Endothelial cell (in vitro differentiated cells): Measurements from ENCODE around the gene SLC30A2. TPM values are rescaled to one million over a fixed set of nuclear protein-coding genes. Genes with fewer than 3 reads are reported as not detected.

Experiments used
- DNase-seq: peaks from one replicate; pipeline ENCODE4 v3.0.0; 2021; ENCODE audit warnings: low spot score
- H3K27ac Mint-ChIP-seq: one replicate; pipeline ENCODE4 v1.8.0; 2021; ENCODE audit warnings: mixed read lengths, inconsistent platforms; ENCODE audit not compliant: unreplicated experiment
- H3K27me3 Mint-ChIP-seq: one replicate; pipeline ENCODE4 v1.8.0; 2021; ENCODE audit warnings: mild to moderate bottlenecking, moderate library complexity, mixed read lengths, inconsistent platforms; ENCODE audit not compliant: unreplicated experiment
- H3K36me3 Mint-ChIP-seq: one replicate; pipeline ENCODE4 v1.8.0; 2021; ENCODE audit warnings: mild to moderate bottlenecking, low read depth, mixed read lengths, inconsistent platforms; ENCODE audit not compliant: unreplicated experiment
- H3K4me1 Mint-ChIP-seq: one replicate; pipeline ENCODE4 v1.8.0; 2021; ENCODE audit warnings: mild to moderate bottlenecking, mixed read lengths, inconsistent platforms; ENCODE audit not compliant: unreplicated experiment
- H3K4me3 Mint-ChIP-seq: one replicate; pipeline ENCODE4 v1.8.0; 2021; ENCODE audit warnings: mild to moderate bottlenecking, mixed read lengths, inconsistent platforms; ENCODE audit not compliant: unreplicated experiment
- H3K9me3 Mint-ChIP-seq: one replicate; pipeline ENCODE4 v1.8.0; 2021; ENCODE audit warnings: mixed read lengths, inconsistent platforms; ENCODE audit not compliant: unreplicated experiment
- CTCF ChIP-seq: fragments of 200-600 bp; sonication (generic); IDR thresholded peaks from one replicate; pipeline ENCODE4 v1.5.0; 2021; ENCODE audit warnings: antibody characterized with exemption; ENCODE audit not compliant: unreplicated experiment
- total RNA-seq: library from RNA; stranded (reverse); fragmentation: NEBNext Ultra II Directional; extraction: Animal tissue kit (Norgen Biotek cat#: 25700); gene quantifications from one replicate; pipeline ENCODE4 v1.2.1, GENCODE V29; 2021; ENCODE audit not compliant: unreplicated experiment

SLC30A2 gene
- total RNA-seq, 1 donor from 2014 or later = not detected

DNA sequence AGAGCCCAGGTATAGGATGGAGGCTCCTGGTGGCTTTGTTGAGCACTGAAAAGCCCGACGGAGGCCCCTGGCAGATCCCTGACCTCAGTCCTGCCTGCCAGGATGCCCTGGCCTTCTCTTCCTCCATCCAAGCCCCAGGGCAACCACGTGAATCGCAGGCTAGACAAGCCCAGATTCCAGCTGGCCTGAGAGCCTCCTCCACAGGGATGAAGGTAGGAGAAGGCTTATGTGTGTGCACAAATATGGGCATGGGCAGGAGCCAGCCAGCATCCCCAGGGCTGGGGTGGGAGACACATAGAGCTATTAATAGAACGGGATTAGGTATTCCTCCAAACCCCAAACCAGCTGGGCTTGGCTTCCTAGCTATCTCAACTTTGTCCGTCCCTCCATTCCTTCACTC lies 28.3 kb downstream of the SLC30A2 start:
- H3K36me3 Mint-ChIP-seq = no peaks in the 10 kb centered on the region
- DNase-seq = no peak
- peaks cover 4% of the 10 kb centered on the region for H3K4me1 Mint-ChIP-seq
- no peak for TF ChIP-seq CTCF
- H3K27me3 Mint-ChIP-seq = no peaks in the 10 kb centered on the region
- H3K4me3 Mint-ChIP-seq = no peak overlapping the region
- H3K27ac Mint-ChIP-seq = no peak overlapping the region
- no peaks in the 10 kb centered on the region for H3K9me3 Mint-ChIP-seq

DNA sequence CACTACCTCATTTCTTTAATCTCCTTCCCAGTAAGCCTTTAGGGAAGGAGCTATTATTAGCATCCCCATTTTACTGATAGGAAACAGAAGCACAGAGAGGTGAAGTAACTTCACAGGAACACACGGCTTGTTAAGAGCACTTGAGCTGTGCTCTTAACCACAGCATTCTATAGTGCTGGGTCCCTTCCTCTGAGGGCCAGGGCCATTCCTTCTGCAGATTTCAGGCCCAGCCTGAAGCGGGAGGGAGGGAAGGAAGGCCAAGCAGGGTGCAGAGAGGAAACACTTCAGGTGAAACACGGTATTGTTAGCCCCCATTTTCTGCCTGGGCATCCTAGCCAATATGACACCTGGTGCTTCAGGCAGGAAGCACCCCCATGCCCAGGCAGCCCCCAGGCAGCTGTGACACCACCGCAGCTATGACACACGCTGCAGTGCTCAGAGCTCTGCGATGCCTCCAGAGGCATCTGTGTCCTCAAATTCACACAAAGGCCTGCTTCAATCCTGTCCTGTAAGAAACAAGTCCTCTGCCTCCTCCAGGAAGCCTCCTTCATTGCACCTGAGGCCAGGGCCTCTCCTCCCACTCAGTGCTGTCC lies 28.9 kb downstream of the SLC30A2 start:
- no peak for TF ChIP-seq CTCF
- peaks cover 4% of the 10 kb centered on the region for H3K4me1 Mint-ChIP-seq
- H3K36me3 Mint-ChIP-seq = no peaks in the 10 kb centered on the region
- no peaks in the 10 kb centered on the region for H3K9me3 Mint-ChIP-seq
- H3K27ac Mint-ChIP-seq = no peak overlapping the region
- H3K27me3 Mint-ChIP-seq = no peaks in the 10 kb centered on the region
- no peak for DNase-seq
- no peak overlapping the region for H3K4me3 Mint-ChIP-seq

DNA sequence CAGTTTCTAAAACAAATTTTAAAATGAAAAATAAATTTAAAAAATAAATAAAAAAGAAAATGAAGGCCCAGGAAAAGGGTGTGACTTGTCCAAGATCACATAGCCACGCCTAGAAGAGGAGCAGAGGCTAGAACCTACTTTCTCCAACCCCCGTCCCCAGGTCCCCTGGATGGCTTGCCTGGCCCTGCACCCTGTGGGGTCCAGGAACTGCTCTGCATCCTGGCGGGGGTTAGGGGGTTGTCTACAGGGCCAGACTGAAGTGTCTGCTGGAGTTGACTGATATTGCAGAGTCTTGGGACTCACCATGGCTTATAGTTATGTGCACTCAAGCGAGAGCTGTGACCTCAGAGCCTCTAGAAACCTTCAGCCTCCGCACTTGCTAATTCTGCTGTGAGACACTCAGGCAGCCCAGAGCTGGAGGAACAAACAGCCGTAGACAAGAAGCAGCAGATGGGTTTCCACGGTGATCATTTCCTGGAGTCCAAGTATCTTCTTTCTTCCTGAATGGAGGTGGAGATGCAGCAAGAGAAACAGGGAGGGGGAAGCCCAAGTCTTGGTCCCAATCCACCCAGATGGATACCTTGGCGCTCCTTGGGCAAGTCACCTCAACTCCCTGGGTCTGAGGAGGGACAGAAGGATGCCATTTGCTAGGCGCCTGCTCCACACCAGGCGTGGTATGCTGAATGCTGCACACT lies 29.5 kb downstream of the SLC30A2 start:
- Mint-ChIP-seq H3K4me1 (peaks cover under 1% of the 10 kb centered on the region), H3K4me3 (no peak overlapping the region), H3K36me3 (no peaks in the 10 kb centered on the region), H3K9me3 (no peaks in the 10 kb centered on the region), H3K27ac (no peak overlapping the region), H3K27me3 (no peaks in the 10 kb centered on the region)
- TF ChIP-seq CTCF = no peak
- DNase-seq = no peak

DNA sequence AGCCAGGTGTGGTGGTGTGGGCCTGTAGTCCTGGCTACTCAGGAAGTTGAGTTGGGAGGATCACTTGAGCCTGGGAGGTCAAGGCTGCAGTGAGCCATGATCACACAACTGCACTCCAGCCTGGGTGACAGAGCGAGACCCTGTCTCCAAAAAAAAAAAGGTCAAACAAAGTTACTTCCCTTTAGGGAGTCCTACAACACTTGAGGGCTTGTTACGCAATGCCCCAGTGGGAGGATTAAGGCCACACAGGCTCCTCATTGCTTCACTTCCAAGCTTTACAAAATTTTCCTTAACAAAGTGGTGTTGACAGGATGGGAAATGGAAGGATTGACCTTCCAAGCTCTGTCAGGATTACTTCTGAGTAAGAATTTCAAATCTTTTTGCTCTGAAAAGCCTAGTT lies 30.6 kb downstream of the SLC30A2 start:
- Mint-ChIP-seq H3K27me3 (no peaks in the 10 kb centered on the region), H3K4me1 (no peaks in the 10 kb centered on the region), H3K27ac (no peak overlapping the region), H3K9me3 (no peaks in the 10 kb centered on the region), H3K36me3 (no peaks in the 10 kb centered on the region), H3K4me3 (no peak overlapping the region)
- no peak for TF ChIP-seq CTCF
- DNase-seq = no peak

DNA sequence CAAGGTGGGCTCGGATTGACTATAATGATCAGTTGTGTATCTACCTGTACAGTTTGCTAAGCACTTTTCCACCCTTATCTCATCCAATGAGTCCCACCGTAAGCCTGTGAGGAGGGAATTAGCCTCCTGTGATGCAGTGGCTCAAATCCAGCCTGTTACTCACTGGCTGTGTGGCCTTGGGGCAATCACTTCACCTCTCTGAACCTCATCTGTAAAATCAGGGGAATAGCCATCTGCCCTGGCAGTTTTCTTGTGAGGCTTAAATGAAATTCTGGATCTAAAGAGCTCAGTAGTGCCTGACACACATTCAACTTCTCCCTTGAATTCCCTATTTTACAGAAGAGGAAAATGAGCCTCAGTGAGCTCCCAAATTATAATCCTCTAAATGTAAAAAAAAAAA lies 31.7 kb downstream of the SLC30A2 start:
- H3K9me3 Mint-ChIP-seq = no peaks in the 10 kb centered on the region
- H3K27me3 Mint-ChIP-seq = no peaks in the 10 kb centered on the region
- peaks cover under 1% of the 10 kb centered on the region for H3K4me1 Mint-ChIP-seq
- DNase-seq = no peak
- H3K27ac Mint-ChIP-seq = no peak overlapping the region
- TF ChIP-seq CTCF = no peak
- H3K4me3 Mint-ChIP-seq = no peak overlapping the region
- H3K36me3 Mint-ChIP-seq = no peaks in the 10 kb centered on the region
